Smooth muscle cell (in vitro differentiated cells): ENCODE measurements around the gene STAT5A. TPM values are rescaled to one million over a fixed set of nuclear protein-coding genes. Genes with fewer than 3 reads are reported as not detected.

Source experiments
- DNase-seq: peaks from one replicate; lab custom pipeline; 2025; ENCODE audit not compliant: unreplicated experiment; lab: John Stamatoyannopoulos, UW
- H2AFZ ChIP-seq: fragments of 200-600 bp; sonication (generic); 2 replicates; pipeline ENCODE4 v1.6.0; 2016; ENCODE audit warnings: antibody characterized with exemption, low read depth, mild to moderate bottlenecking
- H3F3A ChIP-seq: fragments of 200-600 bp; sonication (generic); 2 replicates; pipeline ENCODE4 v1.6.0; 2017; ENCODE audit warnings: antibody characterized with exemption, low read depth
- H3K27ac ChIP-seq: fragments of 200-600 bp; sonication (generic); 2 replicates; pipeline ENCODE4 v1.5.1; 2016; ENCODE audit warnings: low read depth, mild to moderate bottlenecking
- H3K27me3 ChIP-seq: fragments of 200-600 bp; sonication (generic); 2 replicates; pipeline ENCODE4 v1.6.1; 2016; ENCODE audit warnings: low read depth, mild to moderate bottlenecking
- H3K36me3 ChIP-seq: fragments of 200-600 bp; sonication (generic); 2 replicates; pipeline ENCODE4 v1.5.1; 2016; ENCODE audit warnings: low read depth
- H3K4me1 ChIP-seq: fragments of 200-600 bp; sonication (generic); 2 replicates; pipeline ENCODE4 v1.5.1; 2016; ENCODE audit warnings: low read depth
- H3K4me2 ChIP-seq: fragments of 200-600 bp; sonication (generic); 2 replicates; pipeline ENCODE4 v1.6.0; 2016; ENCODE audit warnings: mild to moderate bottlenecking
- H3K4me3 ChIP-seq: fragments of 200-600 bp; sonication (generic); 2 replicates; pipeline ENCODE4 v1.5.1; 2016; ENCODE audit warnings: mild to moderate bottlenecking
- H3K79me2 ChIP-seq: fragments of 200-600 bp; sonication (generic); 2 replicates; pipeline ENCODE4 v1.6.0; 2016; ENCODE audit warnings: low read depth, mild to moderate bottlenecking
- H3K9ac ChIP-seq: fragments of 200-600 bp; sonication (generic); 2 replicates; pipeline ENCODE4 v1.6.0; 2016; ENCODE audit warnings: low read depth
- H3K9me3 ChIP-seq: fragments of 200-600 bp; sonication (generic); replicated peaks from 2 replicates; pipeline ENCODE4 v1.5.1; 2016; ENCODE audit warnings: low read depth
- H4K20me1 ChIP-seq: fragments of 200-600 bp; sonication (generic); 2 replicates; pipeline ENCODE4 v1.6.0; 2016; ENCODE audit warnings: low read depth
- CTCF ChIP-seq: fragments of 200-600 bp; sonication (generic); IDR thresholded peaks from 2 replicates; pipeline ENCODE4 v1.5.1; 2017; ENCODE audit warnings: borderline replicate concordance, mild to moderate bottlenecking, antibody characterized with exemption; ENCODE audit not compliant: insufficient read depth, poor library complexity, severe bottlenecking
- WGBS: methylation state at CpG from one replicate; pipeline ENCODE4 v1.1.7; 2016; ENCODE audit warnings: low lambda C conversion rate; 5-methylcytosine and 5-hydroxymethylcytosine counted together
- polyA plus RNA-seq: library from polyadenylated mRNA; unstranded; fragments of >200 nt; fragmentation: Nextera tagmentation; extraction: Ambion mirVana; gene quantifications from 2 replicates; pipeline ENCODE4 v1.2.1, GENCODE V29; 2016
- total RNA-seq: library from RNA; depleted of rRNA; stranded (reverse); fragments of >200 nt; gene quantifications from 2 replicates; pipeline ENCODE4 v1.2.3, GENCODE V29; 2014

The STAT5A gene
- total and polyA plus RNA-seq, 2 experiments from 2014 or later: 1.7 to 3.2 TPM

GRCh38 chr17:42347198-42347597 lies 58.9 kb downstream of the STAT5A start:
- Histone ChIP-seq H2AFZ (no peak overlapping the region), H3F3A (peaks cover 3% of the 10 kb centered on the region), H3K27me3 (no peaks in the 10 kb centered on the region), H3K36me3 (peaks cover 15% of the 10 kb centered on the region), H3K9ac (no peak overlapping the region), H3K79me2 (peaks cover 61% of the 10 kb centered on the region), H3K4me2 (peak overlapping the region; percentile 46), H3K9me3 (no peaks in the 10 kb centered on the region), H4K20me1 (peaks cover 92% of the 10 kb centered on the region), H3K4me1 (peaks cover 15% of the 10 kb centered on the region), H3K4me3 (no peak overlapping the region), H3K27ac (peak overlapping the region; percentile 67)
- TF ChIP-seq CTCF: no peak
- DNase-seq: no peak

GRCh38 chr17:42347606-42348005 lies 59.3 kb downstream of the STAT5A start:
- Histone ChIP-seq H3K79me2 (peaks cover 65% of the 10 kb centered on the region), H3K27ac (peak overlapping the region; percentile 67)

GRCh38 chr17:42348104-42348503 lies 59.8 kb downstream of the STAT5A start:
- H3K9me3 ChIP-seq: no peaks in the 10 kb centered on the region
- H3K27ac ChIP-seq: peak overlapping the region; percentile 67
- no peak overlapping the region for H2AFZ ChIP-seq
- H3K79me2 ChIP-seq: peaks cover 70% of the 10 kb centered on the region
- H3F3A ChIP-seq: peaks cover 3% of the 10 kb centered on the region
- H4K20me1 ChIP-seq: peaks cover 92% of the 10 kb centered on the region
- H3K36me3 ChIP-seq: peaks cover 15% of the 10 kb centered on the region
- H3K27me3 ChIP-seq: no peaks in the 10 kb centered on the region
- WGBS: 98% methylated on average over 3 of the region's 3 CpGs
- no peak for DNase-seq
- no peak overlapping the region for H3K4me3 ChIP-seq
- no peak overlapping the region for H3K9ac ChIP-seq
- H3K4me2 ChIP-seq: no peak overlapping the region
- H3K4me1 ChIP-seq: peaks cover 15% of the 10 kb centered on the region
- TF ChIP-seq CTCF: no peak

More at GRCh38 chr17:42347606-42348005, 59.3 kb downstream of the STAT5A start:
- Histone ChIP-seq H4K20me1 (peaks cover 92% of the 10 kb centered on the region), H3K4me1 (peaks cover 15% of the 10 kb centered on the region), H3K9me3 (no peaks in the 10 kb centered on the region), H3K4me3 (no peak overlapping the region), H3K4me2 (peak overlapping the region; percentile 46), H2AFZ (no peak overlapping the region), H3K27me3 (no peaks in the 10 kb centered on the region), H3K9ac (no peak overlapping the region), H3F3A (peaks cover 3% of the 10 kb centered on the region), H3K36me3 (peaks cover 15% of the 10 kb centered on the region)
- DNase-seq: no peak
- TF ChIP-seq CTCF: no peak
- WGBS: 88% methylated on average over 3 of the region's 3 CpGs
